Fibroblast of mammary gland (primary cell): ENCODE results near the gene PTP4A2.

ENCODE experiments used
- DNase-seq: peaks from one replicate; pipeline ENCODE4 v3.0.0-alpha.2; 2010; ENCODE audit warnings: low read depth
- H3K4me3 ChIP-seq: 2 replicates; pipeline ENCODE4 v1.5.1; 2011; ENCODE audit warnings: low read depth, mild to moderate bottlenecking, low read length, moderate library complexity; ENCODE audit not compliant: control insufficient read depth
- TF ChIP-seq, protein P1 (sequence below): conservative IDR thresholded peaks from 2 replicates; pipeline ENCODE4 v1.5.1; 2011; ENCODE audit warnings: low read depth, low read length, inconsistent platforms; ENCODE audit not compliant: control insufficient read depth, insufficient read depth

Gene PTP4A2

DNA sequence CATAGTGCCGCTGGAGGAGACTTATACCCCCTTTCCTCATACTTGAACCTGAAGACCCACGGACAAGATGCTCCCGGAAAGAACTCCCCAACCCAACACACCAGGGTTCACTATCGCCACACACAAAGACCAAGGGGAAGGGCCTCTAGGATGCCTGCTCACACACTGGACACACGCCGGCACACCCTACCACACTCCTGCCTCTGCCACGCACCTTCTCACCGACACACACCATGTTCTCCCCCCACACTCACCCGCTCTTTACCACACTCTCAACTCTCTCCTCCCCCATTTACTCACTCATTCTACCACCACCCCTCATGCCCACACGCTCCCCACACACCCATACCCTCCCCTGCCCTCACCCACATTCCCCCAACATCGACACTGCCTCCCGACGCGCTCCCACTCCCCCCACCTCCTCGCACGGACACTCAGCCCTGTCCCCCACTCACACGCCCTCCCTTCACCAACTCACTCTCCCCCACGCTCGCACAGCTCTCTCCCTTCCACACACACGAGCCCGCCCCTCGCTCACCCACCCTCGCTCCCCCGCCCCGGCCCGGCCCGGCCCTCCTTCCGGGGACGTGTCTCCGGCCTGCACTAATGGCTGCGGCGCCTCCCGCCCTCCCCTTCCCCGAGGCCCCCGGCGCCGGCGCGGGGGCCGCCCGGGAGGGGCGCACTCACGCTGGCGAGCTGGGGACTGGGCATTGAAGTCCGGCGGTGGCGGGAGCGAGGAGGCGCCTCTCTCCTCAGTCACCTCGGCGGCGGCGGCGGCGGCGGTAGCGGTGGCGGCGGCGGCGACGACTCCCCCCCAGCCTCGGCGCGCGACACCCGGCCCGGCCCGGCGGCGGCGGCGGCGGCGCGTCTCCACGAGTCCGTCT, 626 bp downstream of the PTP4A2 start:
- TF ChIP-seq, protein P1, sequence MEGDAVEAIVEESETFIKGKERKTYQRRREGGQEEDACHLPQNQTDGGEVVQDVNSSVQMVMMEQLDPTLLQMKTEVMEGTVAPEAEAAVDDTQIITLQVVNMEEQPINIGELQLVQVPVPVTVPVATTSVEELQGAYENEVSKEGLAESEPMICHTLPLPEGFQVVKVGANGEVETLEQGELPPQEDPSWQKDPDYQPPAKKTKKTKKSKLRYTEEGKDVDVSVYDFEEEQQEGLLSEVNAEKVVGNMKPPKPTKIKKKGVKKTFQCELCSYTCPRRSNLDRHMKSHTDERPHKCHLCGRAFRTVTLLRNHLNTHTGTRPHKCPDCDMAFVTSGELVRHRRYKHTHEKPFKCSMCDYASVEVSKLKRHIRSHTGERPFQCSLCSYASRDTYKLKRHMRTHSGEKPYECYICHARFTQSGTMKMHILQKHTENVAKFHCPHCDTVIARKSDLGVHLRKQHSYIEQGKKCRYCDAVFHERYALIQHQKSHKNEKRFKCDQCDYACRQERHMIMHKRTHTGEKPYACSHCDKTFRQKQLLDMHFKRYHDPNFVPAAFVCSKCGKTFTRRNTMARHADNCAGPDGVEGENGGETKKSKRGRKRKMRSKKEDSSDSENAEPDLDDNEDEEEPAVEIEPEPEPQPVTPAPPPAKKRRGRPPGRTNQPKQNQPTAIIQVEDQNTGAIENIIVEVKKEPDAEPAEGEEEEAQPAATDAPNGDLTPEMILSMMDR: no peak
- peak overlapping the region; percentile 79 for H3K4me3 ChIP-seq
- peak; percentile 42 for DNase-seq

DNA sequence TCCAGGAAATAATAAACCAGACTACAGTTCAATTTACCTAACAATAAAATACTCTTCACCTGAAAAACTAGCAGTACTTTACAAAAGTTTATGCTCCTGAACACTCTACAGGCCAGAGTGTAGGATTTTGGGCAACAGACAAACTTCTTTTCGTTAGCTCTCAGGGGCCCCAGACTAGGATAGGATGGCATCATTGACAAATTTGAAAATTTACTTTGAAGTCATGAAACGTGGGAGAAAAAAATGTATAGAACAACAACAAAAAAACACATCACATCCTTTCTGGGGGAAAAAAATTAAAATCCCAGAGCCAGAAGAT, 1.2 kb downstream of the PTP4A2 start:
- TF ChIP-seq, protein P1: no peak
- peak overlapping the region; percentile 79 for H3K4me3 ChIP-seq
- no peak for DNase-seq

DNA sequence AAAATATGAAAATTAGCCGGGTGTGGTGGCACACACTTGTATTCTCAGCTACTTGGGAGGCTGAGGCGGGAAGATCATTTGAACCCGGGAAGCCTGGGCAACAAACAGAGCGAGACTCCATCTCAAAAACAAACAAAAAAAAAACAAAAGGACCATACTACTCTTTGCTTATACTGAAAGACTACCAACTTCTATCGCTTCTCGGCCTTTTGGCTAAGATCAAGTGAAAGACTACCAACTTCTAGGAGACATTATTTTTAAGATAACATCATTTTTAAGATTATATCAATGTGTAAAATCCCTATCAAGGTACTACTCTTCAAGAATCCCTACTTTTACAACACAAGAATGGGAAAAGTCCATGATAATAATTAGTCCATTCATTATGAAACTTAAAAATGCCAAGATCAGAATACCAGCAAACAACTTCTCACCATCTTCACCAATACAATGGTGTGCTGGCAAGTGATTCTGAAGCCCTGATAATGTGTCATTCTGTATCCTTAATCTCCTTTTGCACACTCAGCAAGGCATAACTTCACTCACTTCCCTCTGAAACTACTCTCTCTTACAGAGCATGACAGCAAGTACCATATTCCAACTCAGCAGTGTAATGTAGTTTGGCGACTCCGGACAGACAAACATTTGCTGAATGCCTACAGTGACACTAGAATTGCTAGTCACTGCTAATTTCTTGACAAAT, 1.7 kb downstream of the PTP4A2 start:
- TF ChIP-seq, protein P1: no peak
- peak overlapping the region; percentile 79 for H3K4me3 ChIP-seq
- DNase-seq: peak; percentile 32

DNA sequence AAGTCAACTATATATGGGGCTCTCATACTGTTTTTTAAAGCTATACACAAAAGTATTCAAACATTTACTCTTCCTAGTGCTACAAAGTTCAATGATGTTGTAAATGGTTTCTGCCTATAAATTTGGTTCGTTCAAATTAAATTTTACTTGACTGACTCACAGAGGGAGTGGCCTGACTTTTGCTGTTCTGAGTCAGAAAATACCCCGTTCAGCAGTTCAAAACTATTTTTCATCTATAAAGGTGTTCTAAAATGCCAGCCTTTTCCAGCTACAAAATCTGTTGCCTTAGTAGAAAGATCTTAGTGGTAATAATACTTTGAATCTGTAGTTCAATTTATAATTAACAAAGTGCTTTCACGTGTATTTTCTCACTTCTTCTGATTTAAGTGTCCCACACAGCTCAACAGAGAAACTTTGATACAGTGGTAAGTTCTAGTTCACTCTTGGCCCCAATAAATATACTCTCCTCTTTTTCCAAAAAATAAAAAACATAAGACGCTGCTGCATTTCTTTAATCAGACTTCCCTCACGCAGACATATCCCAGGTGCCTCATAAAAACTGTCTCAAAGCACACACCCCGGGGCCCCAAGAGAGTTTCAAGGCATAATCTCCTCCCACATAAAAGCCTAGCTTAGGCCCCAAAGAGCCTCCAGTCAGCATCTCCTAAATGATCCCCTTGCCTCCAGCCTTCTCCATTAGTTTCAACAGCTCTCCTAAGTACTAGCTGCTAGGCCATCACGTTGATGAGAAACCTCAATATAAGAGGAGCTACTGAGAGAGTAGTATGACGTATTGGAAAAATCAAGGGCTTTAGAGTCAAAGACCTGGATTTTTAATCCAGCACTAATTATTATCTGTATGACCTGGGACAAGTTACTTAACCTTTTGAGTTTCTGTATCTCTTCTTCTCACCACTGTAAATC, 3.2 kb downstream of the PTP4A2 start:
- peak; percentile 75 for DNase-seq
- TF ChIP-seq, protein P1: no peak
- peak overlapping the region; percentile 79 for H3K4me3 ChIP-seq

DNA sequence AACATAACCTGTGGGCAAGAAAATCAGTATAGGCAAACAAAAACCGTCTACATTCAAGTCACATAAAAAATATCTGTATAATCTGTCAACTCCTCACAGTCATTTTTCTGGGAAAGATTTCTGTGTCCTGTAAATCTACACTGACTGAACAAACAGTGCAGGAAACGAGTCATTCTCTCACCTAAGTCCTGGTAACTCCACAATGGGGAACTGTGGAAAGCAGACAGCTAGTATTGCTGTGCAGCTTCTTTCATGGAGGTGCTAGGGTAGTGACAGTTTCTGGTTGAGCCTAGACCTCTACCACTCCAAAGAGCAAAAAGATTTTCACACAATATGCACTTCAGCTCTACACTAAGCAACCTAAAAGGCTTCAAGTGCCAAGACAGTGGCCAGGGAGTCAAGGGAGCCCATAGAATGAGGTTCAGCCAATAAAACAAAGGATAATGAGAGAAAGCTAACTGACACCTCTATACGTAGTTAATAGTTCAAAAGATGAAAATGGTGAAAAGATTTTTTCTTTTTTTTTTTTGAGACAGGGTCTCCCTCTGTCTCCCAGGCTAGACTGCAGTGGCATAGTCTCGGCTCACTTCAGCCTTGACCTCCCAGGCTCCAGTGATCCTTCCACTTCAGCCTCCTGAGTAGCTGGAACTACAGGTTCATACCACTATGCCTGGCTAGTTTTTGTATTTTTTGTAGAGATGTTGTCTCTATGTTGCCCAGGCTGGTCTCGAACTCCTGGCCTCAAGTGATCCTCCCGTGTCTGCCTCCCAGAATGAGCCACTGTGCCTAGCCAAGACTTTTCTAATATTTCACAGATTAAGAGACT, 5.5 kb downstream of the PTP4A2 start:
- DNase-seq: peak; percentile 45
- H3K4me3 ChIP-seq: no peak overlapping the region

More for the DNA sequence above, 5.5 kb downstream of the PTP4A2 start:
- TF ChIP-seq, protein P1: no peak
